ENCODE results near the gene FKBP3. TPM values are rescaled to one million over a fixed set of nuclear protein-coding genes. Genes with fewer than 3 reads are reported as not detected.
A peak's percentile ranks its signal among the peaks of the same experiment; 100 is the strongest.

Gene FKBP3
- total and polyA plus RNA-seq, 4 donors, result 30.6 to 76.5 (median 41.0) TPM

GRCh38 chr14:45114327-45114726 lies 20.0 kb downstream of the FKBP3 start:
- H3K9me3 ChIP-seq (ENCODE audit: control insufficient read depth in 4 of 4, insufficient read depth in 3 of 4, low read length in 3 of 4), result peaks cover 0 to 2% (median 0%) of the 10 kb centered on the region in 4 donors
- peaks cover 0 to 4% (median 0%) of the 10 kb centered on the region in 5 donors for H3K4me1 ChIP-seq (ENCODE audit: control insufficient read depth in 5 of 5, insufficient read depth in 5 of 5, low read length in 5 of 5)
- no peak for ATAC-seq (ENCODE audit: insufficient read depth, low FRiP score)
- 76 to 86% methylated on average over 3 of the region's 3 CpGs for WGBS, 2 donors
- peaks cover 10 to 52% (median 32%) of the 10 kb centered on the region in 4 donors for H3K36me3 ChIP-seq (ENCODE audit: control insufficient read depth in 4 of 4, insufficient read depth in 4 of 4, low read length in 4 of 4)
- TF ChIP-seq, protein P1, sequence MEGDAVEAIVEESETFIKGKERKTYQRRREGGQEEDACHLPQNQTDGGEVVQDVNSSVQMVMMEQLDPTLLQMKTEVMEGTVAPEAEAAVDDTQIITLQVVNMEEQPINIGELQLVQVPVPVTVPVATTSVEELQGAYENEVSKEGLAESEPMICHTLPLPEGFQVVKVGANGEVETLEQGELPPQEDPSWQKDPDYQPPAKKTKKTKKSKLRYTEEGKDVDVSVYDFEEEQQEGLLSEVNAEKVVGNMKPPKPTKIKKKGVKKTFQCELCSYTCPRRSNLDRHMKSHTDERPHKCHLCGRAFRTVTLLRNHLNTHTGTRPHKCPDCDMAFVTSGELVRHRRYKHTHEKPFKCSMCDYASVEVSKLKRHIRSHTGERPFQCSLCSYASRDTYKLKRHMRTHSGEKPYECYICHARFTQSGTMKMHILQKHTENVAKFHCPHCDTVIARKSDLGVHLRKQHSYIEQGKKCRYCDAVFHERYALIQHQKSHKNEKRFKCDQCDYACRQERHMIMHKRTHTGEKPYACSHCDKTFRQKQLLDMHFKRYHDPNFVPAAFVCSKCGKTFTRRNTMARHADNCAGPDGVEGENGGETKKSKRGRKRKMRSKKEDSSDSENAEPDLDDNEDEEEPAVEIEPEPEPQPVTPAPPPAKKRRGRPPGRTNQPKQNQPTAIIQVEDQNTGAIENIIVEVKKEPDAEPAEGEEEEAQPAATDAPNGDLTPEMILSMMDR (IDR thresholded peaks at IDR 0.05; ENCODE audit: control extremely low read depth, extremely low read depth), result no peak
- H3K27ac ChIP-seq (ENCODE audit: low read depth in 1 of 2, low read length in 1 of 2), result no peak overlapping the region
- H3K9ac ChIP-seq (ENCODE audit: insufficient read depth in 1 of 2, low read length in 2 of 2), result no peak overlapping the region
- no peak for DNase-seq
- no peaks in the 10 kb centered on the region for H3K27me3 ChIP-seq (ENCODE audit: control insufficient read depth in 3 of 3, insufficient read depth in 3 of 3, low read length in 2 of 3)
- no peak overlapping the region for H3K4me3 ChIP-seq

GRCh38 chr14:45112896-45113781 lies 21.1 kb downstream of the FKBP3 start:
- Histone ChIP-seq H3K9me3 (ENCODE audit: control insufficient read depth in 4 of 4, insufficient read depth in 3 of 4, low read length in 3 of 4) (peaks cover 0 to 2% (median 0%) of the 10 kb centered on the region in 4 donors), H3K36me3 (ENCODE audit: control insufficient read depth in 4 of 4, insufficient read depth in 4 of 4, low read length in 4 of 4) (peaks cover 12 to 49% (median 32%) of the 10 kb centered on the region in 4 donors), H3K9ac (ENCODE audit: insufficient read depth in 1 of 2, low read length in 2 of 2) (no peak overlapping the region), H3K4me3 (no peak overlapping the region), H3K4me1 (ENCODE audit: control insufficient read depth in 5 of 5, insufficient read depth in 5 of 5, low read length in 5 of 5) (peaks cover 0 to 4% (median 0%) of the 10 kb centered on the region in 5 donors), H3K27ac (ENCODE audit: low read depth in 1 of 2, low read length in 1 of 2) (no peak overlapping the region), H3K27me3 (ENCODE audit: control insufficient read depth in 3 of 3, insufficient read depth in 3 of 3, low read length in 2 of 3) (no peaks in the 10 kb centered on the region)
- TF ChIP-seq, protein P1 (IDR thresholded peaks at IDR 0.05; ENCODE audit: control extremely low read depth, extremely low read depth), result no peak
- 76 to 81% methylated on average over 6 of the region's 6 CpGs for WGBS, 2 donors
- ATAC-seq (ENCODE audit: insufficient read depth, low FRiP score) (no peak), DNase-seq (peak in 2 of 3 donors; percentile 42 to 44)

- peaks cover 13 to 32% (median 19%) of the 10 kb centered on the region in 4 donors for H3K36me3 ChIP-seq (ENCODE audit: control insufficient read depth in 4 of 4, insufficient read depth in 4 of 4, low read length in 4 of 4)
- H3K27ac ChIP-seq (ENCODE audit: low read depth in 1 of 2, low read length in 1 of 2), result no peak overlapping the region
- H3K27me3 ChIP-seq (ENCODE audit: control insufficient read depth in 3 of 3, insufficient read depth in 3 of 3, low read length in 2 of 3), result no peaks in the 10 kb centered on the region
- ATAC-seq (ENCODE audit: insufficient read depth, low FRiP score) (no peak), DNase-seq (no peak)
- TF ChIP-seq, protein P1 (IDR thresholded peaks at IDR 0.05; ENCODE audit: control extremely low read depth, extremely low read depth), result no peak
- no peak overlapping the region for H3K4me3 ChIP-seq
- H3K9ac ChIP-seq (ENCODE audit: insufficient read depth in 1 of 2, low read length in 2 of 2), result no peak overlapping the region
- no peaks in the 10 kb centered on the region for H3K9me3 ChIP-seq (ENCODE audit: control insufficient read depth in 4 of 4, insufficient read depth in 3 of 4, low read length in 3 of 4)
- no peaks in the 10 kb centered on the region for H3K4me1 ChIP-seq (ENCODE audit: control insufficient read depth in 5 of 5, insufficient read depth in 5 of 5, low read length in 5 of 5)
- 29 to 98% methylated on average over 1 of the region's 1 CpG for WGBS, 2 donors
Measured at GRCh38 chr14:45104561-45104960, 29.7 kb downstream of the FKBP3 start.

Measured in lung (tissue), 12 donors.